Tibial nerve (tissue), 4 donors: ENCODE results near the gene RAET1L.

Source experiments
- EP300 ChIP-seq, 2 donors: sonication (generic); formaldehyde crosslinking; IDR thresholded peaks; one replicate each; pipeline ENCODE4 v1.6.1; 2017; ENCODE audit warnings: antibody characterized with exemption in 2 of 2, mild to moderate bottlenecking in 1 of 2
- POLR2A ChIP-seq, 2 donors: fragments of 450-650 bp; IDR thresholded peaks; one replicate each; pipeline ENCODE4 v1.6.1; 2017; ENCODE audit warnings: antibody characterized with exemption in 2 of 2, mild to moderate bottlenecking in 2 of 2, moderate library complexity in 2 of 2
- TF ChIP-seq, protein P1 (sequence below), 5 experiments: fragments of 200-600 bp in 3 of 5; fragments of 450-650 bp in 2 of 5; sonication (generic) in 3 of 5; IDR thresholded peaks; one replicate each; pipeline ENCODE4 v1.5.1; 2016 to 2019; ENCODE audit warnings: antibody characterized with exemption in 5 of 5, mild to moderate bottlenecking in 3 of 5, moderate library complexity in 2 of 5

DNA sequence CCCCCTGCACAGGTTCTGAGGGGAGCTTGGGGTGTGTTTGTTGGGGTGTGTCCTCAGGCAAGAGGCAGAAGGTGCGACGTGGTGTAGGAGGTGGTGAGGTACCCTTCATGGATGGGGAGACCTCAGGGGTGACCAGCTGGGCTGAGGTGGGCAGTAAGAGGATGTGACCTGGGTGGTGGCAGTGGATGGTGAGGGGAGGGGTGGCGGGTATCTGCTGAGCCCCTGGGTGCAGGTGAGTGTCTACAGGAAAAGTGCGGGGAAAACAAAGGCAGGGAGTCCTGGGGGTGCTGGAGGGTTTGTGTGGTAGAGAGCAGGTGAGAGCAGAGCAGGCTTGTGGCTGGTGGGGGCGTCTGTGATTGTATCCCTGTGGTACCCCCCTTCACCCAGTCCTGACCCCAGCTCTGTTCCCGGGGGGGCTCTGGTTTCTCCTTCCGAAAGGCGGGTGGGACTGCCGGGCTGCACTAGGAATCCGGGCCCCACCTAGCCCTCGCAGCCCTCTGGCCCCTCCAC, 631 bp downstream of the RAET1L start:
- TF ChIP-seq, protein P1, sequence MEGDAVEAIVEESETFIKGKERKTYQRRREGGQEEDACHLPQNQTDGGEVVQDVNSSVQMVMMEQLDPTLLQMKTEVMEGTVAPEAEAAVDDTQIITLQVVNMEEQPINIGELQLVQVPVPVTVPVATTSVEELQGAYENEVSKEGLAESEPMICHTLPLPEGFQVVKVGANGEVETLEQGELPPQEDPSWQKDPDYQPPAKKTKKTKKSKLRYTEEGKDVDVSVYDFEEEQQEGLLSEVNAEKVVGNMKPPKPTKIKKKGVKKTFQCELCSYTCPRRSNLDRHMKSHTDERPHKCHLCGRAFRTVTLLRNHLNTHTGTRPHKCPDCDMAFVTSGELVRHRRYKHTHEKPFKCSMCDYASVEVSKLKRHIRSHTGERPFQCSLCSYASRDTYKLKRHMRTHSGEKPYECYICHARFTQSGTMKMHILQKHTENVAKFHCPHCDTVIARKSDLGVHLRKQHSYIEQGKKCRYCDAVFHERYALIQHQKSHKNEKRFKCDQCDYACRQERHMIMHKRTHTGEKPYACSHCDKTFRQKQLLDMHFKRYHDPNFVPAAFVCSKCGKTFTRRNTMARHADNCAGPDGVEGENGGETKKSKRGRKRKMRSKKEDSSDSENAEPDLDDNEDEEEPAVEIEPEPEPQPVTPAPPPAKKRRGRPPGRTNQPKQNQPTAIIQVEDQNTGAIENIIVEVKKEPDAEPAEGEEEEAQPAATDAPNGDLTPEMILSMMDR (IDR thresholded peaks at IDR 0.05) = no peak
- no peak for TF ChIP-seq POLR2A (IDR thresholded peaks at IDR 0.05)
- no peak for TF ChIP-seq EP300 (IDR thresholded peaks at IDR 0.05)
